GM12878 (cell line): ENCODE data around the gene ZNHIT1. TPM values are rescaled to one million over a fixed set of nuclear protein-coding genes. Genes with fewer than 3 reads are reported as not detected.

Experiments used
- ATAC-seq: fragments of 200-7000 bp; cut with Tn5 transposase; 3 replicates; pipeline ENCODE4 v1.9.1; 2020; ENCODE audit warnings: mild to moderate bottlenecking, moderate library complexity
- BruUV-seq: library from RNA; stranded (reverse); fragments of 400-500 nt; replicated peaks from 2 replicates; lab custom pipeline; 2021; lab: Mats Ljungman, UMichigan
- CTCF ChIA-PET: fragments of 300-600 bp; sonication (Branson Sonifier 250); formaldehyde crosslinking; extraction: SDS; loops from one replicate; lab custom pipeline; 2021; ENCODE audit warnings: inconsistent platforms; lab: Yijun Ruan, JAX
- POLR2A ChIA-PET: fragments of 350-600 bp; formaldehyde crosslinking; extraction: SDS; loops from one replicate; lab custom pipeline; 2021; ENCODE audit warnings: inconsistent platforms; lab: Charles Lee
- RAD21 ChIA-PET: fragments of 300-600 bp; sonication (Branson Sonifier 250); formaldehyde crosslinking; loops from one replicate; lab custom pipeline; 2023; ENCODE audit warnings: antibody characterized with exemption; ENCODE audit not compliant: unreplicated experiment; lab: Charles Lee
- SMC1A ChIA-PET: fragments of 300-600 bp; sonication (Branson Sonifier 250); formaldehyde crosslinking; loops from one replicate; lab custom pipeline; 2023; ENCODE audit not compliant: unreplicated experiment, uncharacterized antibody; lab: Charles Lee
- DNase-seq: peaks from one replicate; pipeline ENCODE4 v3.0.0-alpha.2; 2011; ENCODE audit warnings: low read depth, low spot score
- FAIRE-seq: peaks from 3 replicates; lab custom pipeline; 2011; peaks lifted over from hg19 to GRCh38; lab: Jason Lieb, UNC
- H2AFZ ChIP-seq: 2 replicates; pipeline ENCODE4 v1.6.0; 2011; ENCODE audit warnings: low read depth, low read length, control low read depth; ENCODE audit not compliant: control insufficient read depth
- H3K27ac ChIP-seq: 2 replicates; pipeline ENCODE4 v1.5.1; 2011; ENCODE audit warnings: control low read depth; ENCODE audit not compliant: control insufficient read depth, insufficient read depth
- H3K27me3 ChIP-seq, 2 experiments: replicated peaks in 1 of 2; 2 replicates each; pipeline versions ENCODE4 v1.6.0 to v1.6.1; 2011; ENCODE audit warnings: low read length in 1 of 2; ENCODE audit not compliant: control insufficient read depth in 2 of 2, insufficient read depth in 2 of 2
- H3K36me3 ChIP-seq, 2 experiments: 2 replicates each; pipeline ENCODE4 v1.5.1; 2011; ENCODE audit warnings: low read length in 1 of 2; ENCODE audit not compliant: control insufficient read depth in 2 of 2, insufficient read depth in 2 of 2
- H3K4me1 ChIP-seq: 2 replicates; pipeline ENCODE4 v1.6.1; 2011; ENCODE audit warnings: mild to moderate bottlenecking, low read length, moderate library complexity, mixed read lengths; ENCODE audit not compliant: control insufficient read depth, insufficient read depth
- H3K4me2 ChIP-seq: 2 replicates; pipeline ENCODE4 v1.6.0; 2011; ENCODE audit warnings: control low read depth; ENCODE audit not compliant: control insufficient read depth, insufficient read depth
- H3K4me3 ChIP-seq: fragments of 200-600 bp; sonication (generic); 2 replicates; pipeline ENCODE4 v1.5.1; 2016
- H3K79me2 ChIP-seq: 2 replicates; pipeline ENCODE4 v1.6.0; 2011; ENCODE audit warnings: low read length; ENCODE audit not compliant: control insufficient read depth, insufficient read depth
- H3K9ac ChIP-seq: 2 replicates; pipeline ENCODE4 v1.8.0; 2011; ENCODE audit warnings: low read length, control low read depth, mixed read lengths; ENCODE audit not compliant: control insufficient read depth, insufficient read depth
- H3K9me3 ChIP-seq: replicated peaks from 3 replicates; pipeline ENCODE4 v1.5.1; 2011; ENCODE audit warnings: mild to moderate bottlenecking, low read length; ENCODE audit not compliant: control insufficient read depth, insufficient read depth
- H4K20me1 ChIP-seq: 2 replicates; pipeline ENCODE4 v1.6.0; 2011; ENCODE audit not compliant: control insufficient read depth, insufficient read depth
- BACH1 ChIP-seq: fragments of 450-650 bp; IDR thresholded peaks from 2 replicates; pipeline ENCODE4 v1.6.1; 2017; ENCODE audit warnings: mild to moderate bottlenecking, borderline replicate concordance
- E2F4 ChIP-seq: IDR thresholded peaks from 2 replicates; pipeline ENCODE4 v1.6.1; 2012; ENCODE audit warnings: low read depth, low read length, improper control_type of control experiment
- ELK1 ChIP-seq: IDR thresholded peaks from 2 replicates; pipeline ENCODE4 v1.6.1; 2012; ENCODE audit warnings: low read depth, low read length, improper control_type of control experiment
- EZH2 ChIP-seq: IDR thresholded peaks from 2 replicates; pipeline ENCODE4 v1.6.1; 2012; ENCODE audit warnings: low read depth, mild to moderate bottlenecking, control low read depth, inconsistent platforms, low read length, borderline replicate concordance; ENCODE audit not compliant: control insufficient read depth
- JUNB ChIP-seq: IDR thresholded peaks from 2 replicates; pipeline ENCODE4 v1.6.1; 2016; ENCODE audit warnings: antibody characterized with exemption, mild to moderate bottlenecking
- LARP7 ChIP-seq: fragments of 450-650 bp; IDR thresholded peaks from 2 replicates; pipeline ENCODE4 v1.6.1; 2017; ENCODE audit warnings: mild to moderate bottlenecking
- NBN ChIP-seq: fragments of 450-650 bp; IDR thresholded peaks from 2 replicates; pipeline ENCODE4 v1.6.1; 2016
- NFIC ChIP-seq: IDR thresholded peaks from 2 replicates; pipeline ENCODE4 v1.6.1; 2012; ENCODE audit warnings: low read depth, mild to moderate bottlenecking, inconsistent platforms, low read length, moderate library complexity
- NFXL1 ChIP-seq: fragments of 450-650 bp; IDR thresholded peaks from 2 replicates; pipeline ENCODE4 v1.6.1; 2017; ENCODE audit warnings: antibody characterized with exemption, mild to moderate bottlenecking, borderline replicate concordance
- NRF1 ChIP-seq: conservative IDR thresholded peaks from 2 replicates; pipeline ENCODE4 v1.6.1; 2011; ENCODE audit warnings: mild to moderate bottlenecking, low read depth, low read length, improper control_type of control experiment
- SMARCA5 ChIP-seq: fragments of 450-650 bp; IDR thresholded peaks from 2 replicates; pipeline ENCODE4 v1.6.1; 2017; ENCODE audit warnings: mild to moderate bottlenecking
- STAT3 ChIP-seq: IDR thresholded peaks from 2 replicates; pipeline ENCODE4 v1.6.1; 2011; ENCODE audit warnings: low read depth, low read length, improper control_type of control experiment
- TAF1 ChIP-seq: IDR thresholded peaks from 2 replicates; pipeline ENCODE4 v1.6.1; 2011; ENCODE audit warnings: mild to moderate bottlenecking, low read depth, low read length, borderline replicate concordance
- YBX1 ChIP-seq: fragments of 450-650 bp; IDR thresholded peaks from 2 replicates; pipeline ENCODE4 v1.6.1; 2016; ENCODE audit warnings: antibody characterized with exemption
- ZNF274 ChIP-seq: IDR thresholded peaks from one replicate; pipeline ENCODE4 v1.8.0; 2011; ENCODE audit not compliant: insufficient read length, insufficient read depth
- ZSCAN29 ChIP-seq: fragments of 450-650 bp; IDR thresholded peaks from 2 replicates; pipeline ENCODE4 v1.6.1; 2017; ENCODE audit warnings: mild to moderate bottlenecking, moderate library complexity
- WGBS: methylation state at CpG from one replicate; pipeline ENCODE4 v1.1.6; 2016; ENCODE audit warnings: low lambda C conversion rate; ENCODE audit not compliant: insufficient replicate concordance, insufficient coverage; ENCODE audit errors: missing lambda C conversion rate; 5-methylcytosine and 5-hydroxymethylcytosine counted together
- in situ Hi-C: fragments of 300-500 bp; cut with MboI; formaldehyde crosslinking; loops from 9 replicates; pipeline ENCODE4 v1.14.3; 2018; ENCODE audit warnings: mixed read lengths
- intact Hi-C: fragments of 100-400 bp; cut with micrococcal nuclease; formaldehyde crosslinking; loops from one replicate; pipeline ENCODE4 v1.14.2; 2022; ENCODE audit not compliant: unreplicated experiment
- polyA plus RNA-seq, 11 experiments: library from polyadenylated mRNA; depleted of rRNA in 4 of 11; unstranded in 6 of 11; stranded (reverse) in 5 of 11; fragments of >200 nt; fragmentation: Nextera tagmentation in 4 of 11; fragmentation: Illumina TruSeq in 1 of 11; extraction: Ambion mirVana in 4 of 11; extraction: Trizol in 1 of 11; gene quantifications; 1 replicate in 1 of 11; 2 replicates in 10 of 11; pipeline versions ENCODE4 v1.2.1 to v1.2.3, GENCODE V29; 2011 to 2016; ENCODE audit warnings: inconsistent platforms in 2 of 11, missing spikeins in 2 of 11, low read depth in 1 of 11
- total RNA-seq, 4 experiments: library from RNA; depleted of rRNA in 3 of 4; stranded (reverse); fragments of >200 nt in 3 of 4; fragmentation: Illumina TruSeq in 1 of 4; extraction: Trizol in 1 of 4; gene quantifications; 2 replicates each; pipeline versions ENCODE4 v1.2.1 to v1.2.3, GENCODE V29; 2013 to 2021
- TF ChIP-seq, protein P1 (sequence below): fragments of 450-650 bp; formaldehyde crosslinking; IDR thresholded peaks from 2 replicates; pipeline ENCODE4 v1.4.0; 2020; ENCODE audit warnings: mild to moderate bottlenecking, moderate library complexity
- TF ChIP-seq, protein P2 (sequence below): IDR thresholded peaks from 2 replicates; pipeline ENCODE4 v1.6.1; 2012; ENCODE audit warnings: low read length, inconsistent platforms

ZNHIT1 gene
- total and polyA plus RNA-seq, 10 of the 15 experiments (the other 5 are each of a cell fraction or from before 2014, with no cell fraction given) = 3.8 to 79.2 (median 44.5) TPM

GRCh38 chr7:101189109-101189508 is 28.9 kb upstream of the ZNHIT1 start (continued):
- TF ChIP-seq, protein P1, sequence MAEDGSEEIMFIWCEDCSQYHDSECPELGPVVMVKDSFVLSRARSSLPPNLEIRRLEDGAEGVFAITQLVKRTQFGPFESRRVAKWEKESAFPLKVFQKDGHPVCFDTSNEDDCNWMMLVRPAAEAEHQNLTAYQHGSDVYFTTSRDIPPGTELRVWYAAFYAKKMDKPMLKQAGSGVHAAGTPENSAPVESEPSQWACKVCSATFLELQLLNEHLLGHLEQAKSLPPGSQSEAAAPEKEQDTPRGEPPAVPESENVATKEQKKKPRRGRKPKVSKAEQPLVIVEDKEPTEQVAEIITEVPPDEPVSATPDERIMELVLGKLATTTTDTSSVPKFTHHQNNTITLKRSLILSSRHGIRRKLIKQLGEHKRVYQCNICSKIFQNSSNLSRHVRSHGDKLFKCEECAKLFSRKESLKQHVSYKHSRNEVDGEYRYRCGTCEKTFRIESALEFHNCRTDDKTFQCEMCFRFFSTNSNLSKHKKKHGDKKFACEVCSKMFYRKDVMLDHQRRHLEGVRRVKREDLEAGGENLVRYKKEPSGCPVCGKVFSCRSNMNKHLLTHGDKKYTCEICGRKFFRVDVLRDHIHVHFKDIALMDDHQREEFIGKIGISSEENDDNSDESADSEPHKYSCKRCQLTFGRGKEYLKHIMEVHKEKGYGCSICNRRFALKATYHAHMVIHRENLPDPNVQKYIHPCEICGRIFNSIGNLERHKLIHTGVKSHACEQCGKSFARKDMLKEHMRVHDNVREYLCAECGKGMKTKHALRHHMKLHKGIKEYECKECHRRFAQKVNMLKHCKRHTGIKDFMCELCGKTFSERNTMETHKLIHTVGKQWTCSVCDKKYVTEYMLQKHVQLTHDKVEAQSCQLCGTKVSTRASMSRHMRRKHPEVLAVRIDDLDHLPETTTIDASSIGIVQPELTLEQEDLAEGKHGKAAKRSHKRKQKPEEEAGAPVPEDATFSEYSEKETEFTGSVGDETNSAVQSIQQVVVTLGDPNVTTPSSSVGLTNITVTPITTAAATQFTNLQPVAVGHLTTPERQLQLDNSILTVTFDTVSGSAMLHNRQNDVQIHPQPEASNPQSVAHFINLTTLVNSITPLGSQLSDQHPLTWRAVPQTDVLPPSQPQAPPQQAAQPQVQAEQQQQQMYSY (CRISPR knock-in tag) = no peak
- TF ChIP-seq BACH1 = no peak
- no peak for TF ChIP-seq JUNB
- TF ChIP-seq ZNF274 = no peak
- no peak for TF ChIP-seq NRF1
- TF ChIP-seq NBN = no peak
- no peak for TF ChIP-seq SMARCA5
- TF ChIP-seq NFXL1 = no peak

GRCh38 chr7:101195884-101196283 is 22.1 kb upstream of the ZNHIT1 start:
- H3K4me1 ChIP-seq = no peaks in the 10 kb centered on the region
- H3K4me2 ChIP-seq = no peak overlapping the region
- ChIA-PET CTCF (interaction anchor here (1.4 to 8.3 kb wide), 3 partner anchors 25 to 86 kb away, joined by 3 to 248 read pairs (median 65); no protein-coding TSS in a partner anchor), RAD21 (interaction anchor here (6.0 kb wide), 1 partner anchor 53 kb away, joined by 134 read pairs; no protein-coding TSS in a partner anchor), POLR2A (no interaction called here), SMC1A (interaction anchor here (0.6 kb wide), 1 partner anchor 58 kb away, joined by 3 read pairs; no protein-coding TSS in a partner anchor)
- in situ Hi-C loops = no loop called here
- H2AFZ ChIP-seq = no peak overlapping the region
- peaks cover 0 to 5% of the 10 kb centered on the region in 2 experiments; a peak in 2 of 4 replicates for H3K27me3 ChIP-seq
- FAIRE-seq = no peak
- no peak overlapping the region for H3K4me3 ChIP-seq
- no peak for DNase-seq
- ATAC-seq = no peak
- H3K36me3 ChIP-seq = no peaks in the 10 kb centered on the region
- intact Hi-C loops = no loop called here
- H3K9ac ChIP-seq = no peak overlapping the region
- 58% methylated on average over 12 of the region's 17 CpGs for WGBS
- no peaks in the 10 kb centered on the region for H3K9me3 ChIP-seq
- no TSS peak for BruUV-seq
- no peaks in the 10 kb centered on the region for H3K79me2 ChIP-seq
- no peaks in the 10 kb centered on the region for H4K20me1 ChIP-seq
- H3K27ac ChIP-seq = no peak overlapping the region
- no peak for TF ChIP-seq ZNF274
- no peak for TF ChIP-seq TAF1
- TF ChIP-seq ELK1 = no peak
- no peak for TF ChIP-seq EZH2
- TF ChIP-seq ZSCAN29 = no peak
- no peak for TF ChIP-seq YBX1
- TF ChIP-seq LARP7 = no peak
- no peak for TF ChIP-seq STAT3
- no peak for TF ChIP-seq NFXL1
- no peak for TF ChIP-seq E2F4
- TF ChIP-seq NFIC = no peak
- TF ChIP-seq NBN = no peak
- TF ChIP-seq, protein P2, sequence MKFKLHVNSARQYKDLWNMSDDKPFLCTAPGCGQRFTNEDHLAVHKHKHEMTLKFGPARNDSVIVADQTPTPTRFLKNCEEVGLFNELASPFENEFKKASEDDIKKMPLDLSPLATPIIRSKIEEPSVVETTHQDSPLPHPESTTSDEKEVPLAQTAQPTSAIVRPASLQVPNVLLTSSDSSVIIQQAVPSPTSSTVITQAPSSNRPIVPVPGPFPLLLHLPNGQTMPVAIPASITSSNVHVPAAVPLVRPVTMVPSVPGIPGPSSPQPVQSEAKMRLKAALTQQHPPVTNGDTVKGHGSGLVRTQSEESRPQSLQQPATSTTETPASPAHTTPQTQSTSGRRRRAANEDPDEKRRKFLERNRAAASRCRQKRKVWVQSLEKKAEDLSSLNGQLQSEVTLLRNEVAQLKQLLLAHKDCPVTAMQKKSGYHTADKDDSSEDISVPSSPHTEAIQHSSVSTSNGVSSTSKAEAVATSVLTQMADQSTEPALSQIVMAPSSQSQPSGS = no peak
